Uterus (tissue), 2 donors: ENCODE measurements around the gene NFILZ.

ENCODE experiments used
- POLR2A ChIP-seq, 2 donors: fragments of 450-650 bp; IDR thresholded peaks; one replicate each; pipeline ENCODE4 v1.6.1; 2016; ENCODE audit warnings: antibody characterized with exemption in 2 of 2, mild to moderate bottlenecking in 1 of 2, moderate library complexity in 1 of 2
- TF ChIP-seq, protein P1 (sequence below), 4 experiments: fragments of 200-600 bp in 2 of 4; fragments of 450-650 bp in 2 of 4; sonication (generic) in 2 of 4; IDR thresholded peaks; one replicate each; pipeline ENCODE4 v1.5.1; 2016 to 2019; ENCODE audit warnings: antibody characterized with exemption in 4 of 4, mild to moderate bottlenecking in 2 of 4, moderate library complexity in 1 of 4

DNA sequence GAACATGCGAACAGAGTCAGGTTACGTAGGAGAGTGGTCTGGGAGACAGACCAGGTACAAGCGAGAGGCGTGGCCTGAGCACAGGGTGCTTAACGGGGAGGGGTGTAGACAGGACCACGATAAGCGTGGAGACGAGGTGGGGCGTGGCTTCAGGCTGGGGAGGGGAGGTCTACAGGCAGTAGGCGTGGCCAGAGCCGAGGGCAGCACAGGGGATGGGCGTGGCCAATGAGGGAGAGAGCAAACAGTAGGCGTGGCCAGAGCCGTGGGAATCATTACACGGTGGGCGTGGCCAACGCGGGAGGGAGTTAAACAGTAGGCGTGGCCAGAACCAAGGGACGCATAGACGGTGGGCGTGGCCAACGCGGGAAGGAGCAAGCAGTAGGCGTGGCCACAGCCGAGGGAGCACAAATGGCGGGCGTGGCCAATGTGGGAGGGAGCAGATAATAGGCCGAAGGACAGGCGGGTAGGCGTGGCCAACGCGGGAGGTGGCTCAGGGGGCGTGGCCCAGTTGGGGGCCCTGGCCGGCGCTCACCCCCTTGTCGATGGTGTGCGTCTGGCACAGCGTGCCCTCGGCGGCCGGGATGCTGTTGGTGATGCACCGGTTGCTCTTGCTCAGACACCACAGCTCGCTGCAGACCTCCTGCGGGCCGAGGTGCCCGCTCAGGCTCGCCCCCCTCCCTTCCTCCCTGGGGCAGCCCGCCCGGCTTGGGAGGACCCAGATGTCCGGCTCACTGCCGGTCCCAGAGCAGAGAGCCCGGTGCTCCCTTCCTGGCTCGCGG lies 38.0 kb upstream of the NFILZ start:
- TF ChIP-seq, protein P1, sequence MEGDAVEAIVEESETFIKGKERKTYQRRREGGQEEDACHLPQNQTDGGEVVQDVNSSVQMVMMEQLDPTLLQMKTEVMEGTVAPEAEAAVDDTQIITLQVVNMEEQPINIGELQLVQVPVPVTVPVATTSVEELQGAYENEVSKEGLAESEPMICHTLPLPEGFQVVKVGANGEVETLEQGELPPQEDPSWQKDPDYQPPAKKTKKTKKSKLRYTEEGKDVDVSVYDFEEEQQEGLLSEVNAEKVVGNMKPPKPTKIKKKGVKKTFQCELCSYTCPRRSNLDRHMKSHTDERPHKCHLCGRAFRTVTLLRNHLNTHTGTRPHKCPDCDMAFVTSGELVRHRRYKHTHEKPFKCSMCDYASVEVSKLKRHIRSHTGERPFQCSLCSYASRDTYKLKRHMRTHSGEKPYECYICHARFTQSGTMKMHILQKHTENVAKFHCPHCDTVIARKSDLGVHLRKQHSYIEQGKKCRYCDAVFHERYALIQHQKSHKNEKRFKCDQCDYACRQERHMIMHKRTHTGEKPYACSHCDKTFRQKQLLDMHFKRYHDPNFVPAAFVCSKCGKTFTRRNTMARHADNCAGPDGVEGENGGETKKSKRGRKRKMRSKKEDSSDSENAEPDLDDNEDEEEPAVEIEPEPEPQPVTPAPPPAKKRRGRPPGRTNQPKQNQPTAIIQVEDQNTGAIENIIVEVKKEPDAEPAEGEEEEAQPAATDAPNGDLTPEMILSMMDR (IDR thresholded peaks at IDR 0.05), result peak in 1 of 4 experiments; percentile 3
- TF ChIP-seq POLR2A (IDR thresholded peaks at IDR 0.05), result peak; percentile 35 to 45
